Measurements from ENCODE around the gene KRTAP5-9. TPM values are rescaled to one million over a fixed set of nuclear protein-coding genes. Genes with fewer than 3 reads are reported as not detected.
"Not testable (repeated sequence)": the region's sequence is repeated elsewhere in the genome, so short reads cannot be mapped to it uniquely, and the experiment has no call there.

Gene KRTAP5-9
- total RNA-seq, 1 donor from 2014 or later = not detected

GRCh38 chr11:71580057-71581003 is 32.1 kb downstream of the KRTAP5-9 start:
- H3K27me3 Mint-ChIP-seq (ENCODE audit: unreplicated experiment) = peaks cover 24% of the 10 kb centered on the region
- H3K27ac Mint-ChIP-seq (ENCODE audit: unreplicated experiment) = no peak overlapping the region
- H3K4me3 Mint-ChIP-seq (ENCODE audit: unreplicated experiment) = no peak overlapping the region
- H3K4me1 Mint-ChIP-seq (ENCODE audit: unreplicated experiment) = no peaks in the 10 kb centered on the region
- TF ChIP-seq, protein P1, sequence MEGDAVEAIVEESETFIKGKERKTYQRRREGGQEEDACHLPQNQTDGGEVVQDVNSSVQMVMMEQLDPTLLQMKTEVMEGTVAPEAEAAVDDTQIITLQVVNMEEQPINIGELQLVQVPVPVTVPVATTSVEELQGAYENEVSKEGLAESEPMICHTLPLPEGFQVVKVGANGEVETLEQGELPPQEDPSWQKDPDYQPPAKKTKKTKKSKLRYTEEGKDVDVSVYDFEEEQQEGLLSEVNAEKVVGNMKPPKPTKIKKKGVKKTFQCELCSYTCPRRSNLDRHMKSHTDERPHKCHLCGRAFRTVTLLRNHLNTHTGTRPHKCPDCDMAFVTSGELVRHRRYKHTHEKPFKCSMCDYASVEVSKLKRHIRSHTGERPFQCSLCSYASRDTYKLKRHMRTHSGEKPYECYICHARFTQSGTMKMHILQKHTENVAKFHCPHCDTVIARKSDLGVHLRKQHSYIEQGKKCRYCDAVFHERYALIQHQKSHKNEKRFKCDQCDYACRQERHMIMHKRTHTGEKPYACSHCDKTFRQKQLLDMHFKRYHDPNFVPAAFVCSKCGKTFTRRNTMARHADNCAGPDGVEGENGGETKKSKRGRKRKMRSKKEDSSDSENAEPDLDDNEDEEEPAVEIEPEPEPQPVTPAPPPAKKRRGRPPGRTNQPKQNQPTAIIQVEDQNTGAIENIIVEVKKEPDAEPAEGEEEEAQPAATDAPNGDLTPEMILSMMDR (IDR thresholded peaks at IDR 0.05) = peak; percentile 81
- DNase-seq (ENCODE audit: extremely low spot score, unreplicated experiment) = no peak
- H3K36me3 Mint-ChIP-seq (ENCODE audit: unreplicated experiment) = no peaks in the 10 kb centered on the region
- no peaks in the 10 kb centered on the region for H3K9me3 Mint-ChIP-seq (ENCODE audit: unreplicated experiment)

- Mint-ChIP-seq H3K36me3 (ENCODE audit: unreplicated experiment) (no peaks in the 10 kb centered on the region), H3K27me3 (ENCODE audit: unreplicated experiment) (peaks cover 28% of the 10 kb centered on the region), H3K27ac (ENCODE audit: unreplicated experiment) (no peak overlapping the region), H3K4me3 (ENCODE audit: unreplicated experiment) (no peak overlapping the region), H3K9me3 (ENCODE audit: unreplicated experiment) (no peaks in the 10 kb centered on the region), H3K4me1 (ENCODE audit: unreplicated experiment) (no peaks in the 10 kb centered on the region)
- TF ChIP-seq, protein P1 (IDR thresholded peaks at IDR 0.05) = no peak
- no peak for DNase-seq (ENCODE audit: extremely low spot score, unreplicated experiment)
These were observed 33.6 kb downstream of the KRTAP5-9 start for GRCh38 chr11:71581826-71582225.

DNA sequence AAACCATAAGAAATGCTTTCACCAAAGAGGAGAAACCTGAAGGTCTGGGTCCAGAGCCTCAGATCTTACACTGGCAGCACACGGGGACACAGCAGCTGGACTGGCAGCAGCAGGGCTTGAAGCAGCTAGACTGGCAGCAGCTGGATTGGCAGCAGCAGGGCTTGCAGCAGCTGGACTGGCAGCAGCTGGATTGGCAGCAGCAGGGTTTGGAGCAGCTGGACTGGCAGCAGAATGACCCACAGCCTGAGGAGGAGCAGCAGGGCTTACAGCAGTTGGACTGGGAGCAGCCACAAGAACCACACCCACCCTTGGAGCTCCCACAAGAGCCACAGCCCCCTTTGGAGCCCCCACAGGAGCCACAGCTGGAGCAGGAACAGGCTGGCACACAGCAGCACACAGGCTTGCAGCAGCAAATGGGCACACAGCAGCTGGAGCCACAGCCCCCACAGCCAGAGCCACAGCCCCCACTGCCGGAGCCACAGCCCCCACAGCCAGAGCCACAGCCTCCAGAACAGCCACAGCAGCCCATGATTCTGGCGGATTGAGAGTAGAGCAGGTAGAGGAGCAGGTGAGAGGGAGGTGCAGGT is 34.2 kb downstream of the KRTAP5-9 start, which contains the start of gene KRTAP5-11:
KRTAP5-11 (minus strand) TSS at position 567 of the 587 bp plus-strand sequence; CDS start at position 529, 38 bp downstream.
- peaks cover 28% of the 10 kb centered on the region for H3K27me3 Mint-ChIP-seq (ENCODE audit: unreplicated experiment)
- TF ChIP-seq, protein P1 (IDR thresholded peaks at IDR 0.05) = no peak
- H3K27ac Mint-ChIP-seq (ENCODE audit: unreplicated experiment) = no peak within 1 kb of the TSS
- H3K4me3 Mint-ChIP-seq (ENCODE audit: unreplicated experiment) = no peak within 1 kb of the TSS
- H3K9me3 Mint-ChIP-seq (ENCODE audit: unreplicated experiment) = no peaks in the 10 kb centered on the region
- no peaks in the 10 kb centered on the region for H3K36me3 Mint-ChIP-seq (ENCODE audit: unreplicated experiment)
- no peaks in the 10 kb centered on the region for H3K4me1 Mint-ChIP-seq (ENCODE audit: unreplicated experiment)
- no peak for DNase-seq (ENCODE audit: extremely low spot score, unreplicated experiment)

GRCh38 chr11:71582969-71583368 is 34.7 kb downstream of the KRTAP5-9 start:
- not testable (repeated sequence) for H3K4me3 Mint-ChIP-seq (ENCODE audit: unreplicated experiment); H3K27ac Mint-ChIP-seq (ENCODE audit: unreplicated experiment); H3K4me1 Mint-ChIP-seq (ENCODE audit: unreplicated experiment); DNase-seq (ENCODE audit: extremely low spot score, unreplicated experiment); H3K36me3 Mint-ChIP-seq (ENCODE audit: unreplicated experiment); H3K9me3 Mint-ChIP-seq (ENCODE audit: unreplicated experiment)
- peaks cover 28% of the 10 kb centered on the region for H3K27me3 Mint-ChIP-seq (ENCODE audit: unreplicated experiment)

- H3K4me1 Mint-ChIP-seq (ENCODE audit: unreplicated experiment); H3K36me3 Mint-ChIP-seq (ENCODE audit: unreplicated experiment); H3K9me3 Mint-ChIP-seq (ENCODE audit: unreplicated experiment); H3K4me3 Mint-ChIP-seq (ENCODE audit: unreplicated experiment); H3K27ac Mint-ChIP-seq (ENCODE audit: unreplicated experiment); DNase-seq (ENCODE audit: extremely low spot score, unreplicated experiment): not testable (repeated sequence)
- H3K27me3 Mint-ChIP-seq (ENCODE audit: unreplicated experiment) = peaks cover 23% of the 10 kb centered on the region
These were observed 37.5 kb downstream of the KRTAP5-9 start for GRCh38 chr11:71585673-71586072.

DNA sequence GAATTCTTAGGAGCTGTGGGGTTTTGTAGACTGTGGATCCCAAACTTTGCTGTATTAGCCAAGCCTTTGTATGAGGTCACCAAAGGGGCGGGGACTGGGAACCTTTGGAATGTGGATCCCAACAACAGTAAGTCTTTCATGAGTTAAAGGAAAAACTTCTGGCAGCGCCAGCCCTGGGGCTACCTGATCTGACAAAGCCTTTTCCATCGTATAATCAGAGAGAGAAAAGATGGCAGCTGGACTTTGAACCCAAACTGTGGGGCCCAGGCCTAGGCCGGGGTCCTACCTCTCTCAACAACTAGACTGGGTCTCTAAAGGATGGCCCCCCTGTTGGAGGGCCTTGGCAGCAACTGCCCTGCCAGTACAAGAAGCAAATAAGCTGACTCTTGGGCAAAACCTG is 40.1 kb downstream of the KRTAP5-9 start:
- not testable (repeated sequence) for H3K9me3 Mint-ChIP-seq (ENCODE audit: unreplicated experiment); H3K4me1 Mint-ChIP-seq (ENCODE audit: unreplicated experiment); H3K27ac Mint-ChIP-seq (ENCODE audit: unreplicated experiment); DNase-seq (ENCODE audit: extremely low spot score, unreplicated experiment); H3K27me3 Mint-ChIP-seq (ENCODE audit: unreplicated experiment); H3K36me3 Mint-ChIP-seq (ENCODE audit: unreplicated experiment); H3K4me3 Mint-ChIP-seq (ENCODE audit: unreplicated experiment)

- H3K9me3 Mint-ChIP-seq (ENCODE audit: unreplicated experiment); H3K4me1 Mint-ChIP-seq (ENCODE audit: unreplicated experiment); H3K4me3 Mint-ChIP-seq (ENCODE audit: unreplicated experiment); DNase-seq (ENCODE audit: extremely low spot score, unreplicated experiment); H3K36me3 Mint-ChIP-seq (ENCODE audit: unreplicated experiment); H3K27ac Mint-ChIP-seq (ENCODE audit: unreplicated experiment): not testable (repeated sequence)
- H3K27me3 Mint-ChIP-seq (ENCODE audit: unreplicated experiment) = peaks cover 11% of the 10 kb centered on the region
These were observed 40.8 kb downstream of the KRTAP5-9 start for GRCh38 chr11:71588822-71589545.

DNA sequence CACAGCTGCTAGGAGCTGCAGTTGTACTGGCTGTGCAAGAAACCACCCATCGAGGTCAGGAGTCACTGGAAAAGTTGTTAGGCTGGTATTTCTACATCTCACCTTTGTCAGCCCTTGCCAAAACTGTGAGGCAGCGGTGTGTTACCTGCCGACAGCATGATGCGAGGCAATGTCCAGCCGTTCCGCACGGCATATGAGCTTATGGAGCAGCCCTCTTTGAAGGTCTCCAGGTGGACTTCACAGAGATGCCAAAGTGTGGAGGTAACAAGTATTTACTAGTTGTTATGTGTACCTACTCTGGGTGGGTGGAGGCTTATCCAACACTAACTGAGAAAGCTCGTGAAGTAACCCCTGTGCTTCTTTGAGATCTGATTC is 41.3 kb downstream of the KRTAP5-9 start:
- H3K27ac Mint-ChIP-seq (ENCODE audit: unreplicated experiment); H3K4me1 Mint-ChIP-seq (ENCODE audit: unreplicated experiment); H3K9me3 Mint-ChIP-seq (ENCODE audit: unreplicated experiment); DNase-seq (ENCODE audit: extremely low spot score, unreplicated experiment); H3K36me3 Mint-ChIP-seq (ENCODE audit: unreplicated experiment); H3K4me3 Mint-ChIP-seq (ENCODE audit: unreplicated experiment): not testable (repeated sequence)
- H3K27me3 Mint-ChIP-seq (ENCODE audit: unreplicated experiment) = peaks cover 11% of the 10 kb centered on the region
